Measurements from ENCODE around the gene SPATA33. TPM values are rescaled to one million over a fixed set of nuclear protein-coding genes. Genes with fewer than 3 reads are reported as not detected.
A peak's percentile ranks its signal among the peaks of the same experiment; 100 is the strongest.

The SPATA33 gene
- total RNA-seq, 2 donors from 2014 or later: 8.3 to 10.1 TPM

DNA sequence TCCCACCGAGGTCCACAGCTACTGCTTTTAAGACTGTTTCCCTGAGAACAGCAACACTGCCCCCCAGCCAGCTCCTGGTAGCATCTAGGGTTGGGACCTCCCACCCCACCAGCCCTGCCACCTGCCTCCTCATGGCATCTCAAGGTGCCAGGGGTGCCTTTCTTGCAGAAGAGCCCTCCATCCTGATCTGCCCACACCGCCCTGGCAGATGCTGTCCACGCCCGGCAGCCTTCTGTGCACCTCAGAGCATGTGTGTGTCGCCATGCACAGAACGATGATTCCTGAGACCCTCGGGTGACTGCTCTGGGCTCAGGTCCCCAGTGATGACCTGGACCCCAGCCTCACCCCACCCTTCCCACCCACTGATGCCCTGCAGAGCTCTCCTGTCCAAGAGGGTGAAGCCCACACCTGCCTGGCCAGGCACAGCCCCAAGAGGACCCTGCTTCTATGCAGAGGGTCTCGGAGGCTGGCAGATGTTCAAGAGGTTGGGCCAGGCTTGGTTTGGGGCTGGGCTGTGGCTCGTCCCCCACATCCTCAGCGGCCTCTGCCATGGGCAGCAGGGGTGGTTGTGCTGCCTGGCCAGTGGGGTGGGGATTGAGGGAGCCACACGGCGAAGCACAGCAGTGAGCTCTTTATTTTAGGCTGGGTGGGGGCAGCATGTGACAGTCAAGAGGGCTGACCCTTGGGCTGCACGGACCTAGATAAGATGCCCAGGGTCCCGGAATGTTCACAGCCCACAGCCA is 49.1 kb downstream of the SPATA33 start:
- Mint-ChIP-seq H3K4me1 (peaks cover 8% of the 10 kb centered on the region), H3K27me3 (no peaks in the 10 kb centered on the region), H3K4me3 (no peak overlapping the region), H3K27ac (no peak overlapping the region), H3K36me3 (ENCODE audit: low read depth) (no peaks in the 10 kb centered on the region)
- ATAC-seq: no peak
- no peaks in the 10 kb centered on the region for H3K9me3 ChIP-seq (ENCODE audit: control insufficient read depth, low read length, poor library complexity, severe bottlenecking)
- no peak for DNase-seq

- ATAC-seq (no peak), DNase-seq (no peak)
- H3K4me3 Mint-ChIP-seq: no peak overlapping the region
- no peak overlapping the region for H3K27ac Mint-ChIP-seq
- no peaks in the 10 kb centered on the region for H3K27me3 Mint-ChIP-seq
- H3K36me3 Mint-ChIP-seq (ENCODE audit: low read depth): no peaks in the 10 kb centered on the region
- peaks cover 5% of the 10 kb centered on the region for H3K4me1 Mint-ChIP-seq
- no peaks in the 10 kb centered on the region for H3K9me3 ChIP-seq (ENCODE audit: control insufficient read depth, low read length, poor library complexity, severe bottlenecking)
Measured at GRCh38 chr16:89707695-89708094, 50.1 kb downstream of the SPATA33 start.

DNA sequence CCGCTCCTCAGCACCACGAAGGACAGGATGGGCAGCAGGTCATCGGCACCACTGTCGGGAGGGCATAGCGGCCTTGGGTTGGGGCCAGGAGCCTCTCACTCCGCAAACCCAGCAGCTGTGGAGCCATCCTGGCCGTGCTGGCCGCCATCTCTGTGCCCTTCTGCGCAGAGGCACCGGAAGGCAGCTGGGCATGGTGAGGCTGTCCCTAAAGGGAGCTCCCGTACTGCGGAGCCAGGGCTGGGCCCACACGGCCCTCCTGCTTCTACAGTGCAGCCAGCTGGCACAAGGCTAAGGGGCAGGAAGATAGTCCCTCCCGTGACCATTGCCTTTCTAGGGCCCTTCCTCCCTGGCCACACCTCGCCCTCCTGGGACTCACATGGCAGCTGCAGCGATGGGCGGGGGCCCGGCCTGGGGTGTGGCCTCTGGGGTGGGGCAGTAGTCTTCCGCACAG is 50.9 kb downstream of the SPATA33 start:
- no peaks in the 10 kb centered on the region for H3K36me3 Mint-ChIP-seq (ENCODE audit: low read depth)
- peaks cover 5% of the 10 kb centered on the region for H3K4me1 Mint-ChIP-seq
- no peaks in the 10 kb centered on the region for H3K27me3 Mint-ChIP-seq
- no peak overlapping the region for H3K27ac Mint-ChIP-seq
- no peaks in the 10 kb centered on the region for H3K9me3 ChIP-seq (ENCODE audit: control insufficient read depth, low read length, poor library complexity, severe bottlenecking)
- no peak for ATAC-seq
- DNase-seq: no peak
- no peak overlapping the region for H3K4me3 Mint-ChIP-seq

DNA sequence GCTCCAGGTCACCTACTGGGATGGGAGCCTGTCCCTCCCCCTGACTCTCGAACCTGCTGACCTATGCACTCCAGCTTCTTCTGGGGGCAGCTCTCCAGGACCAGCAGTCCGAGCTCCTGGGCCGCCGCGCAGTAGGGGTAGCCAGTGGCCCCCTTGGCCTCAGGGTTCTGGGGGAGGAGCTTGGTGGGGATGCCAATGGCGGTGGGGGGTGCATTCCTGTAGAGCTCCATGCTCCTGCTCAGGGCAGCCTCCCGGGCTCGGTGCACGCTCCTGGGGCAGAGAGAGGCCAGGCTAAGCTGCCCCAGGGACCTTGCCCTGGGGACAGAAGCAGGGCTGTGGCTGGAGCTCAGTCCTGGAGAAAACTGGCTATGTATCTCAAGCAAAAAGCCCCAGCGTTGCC is 51.5 kb downstream of the SPATA33 start:
- no peak overlapping the region for H3K27ac Mint-ChIP-seq
- no peaks in the 10 kb centered on the region for H3K9me3 ChIP-seq (ENCODE audit: control insufficient read depth, low read length, poor library complexity, severe bottlenecking)
- DNase-seq: no peak

GRCh38 chr16:89709716-89710432 is 52.2 kb downstream of the SPATA33 start:
- Mint-ChIP-seq H3K36me3 (ENCODE audit: low read depth) (no peaks in the 10 kb centered on the region), H3K27ac (no peak overlapping the region), H3K4me1 (peaks cover 6% of the 10 kb centered on the region), H3K4me3 (no peak overlapping the region), H3K27me3 (no peaks in the 10 kb centered on the region)
- no peak for DNase-seq
- no peaks in the 10 kb centered on the region for H3K9me3 ChIP-seq (ENCODE audit: control insufficient read depth, low read length, poor library complexity, severe bottlenecking)
- ATAC-seq: no peak

More for the DNA sequence above, 51.5 kb downstream of the SPATA33 start:
- Mint-ChIP-seq H3K36me3 (ENCODE audit: low read depth) (no peaks in the 10 kb centered on the region), H3K4me1 (peaks cover 5% of the 10 kb centered on the region), H3K4me3 (no peak overlapping the region), H3K27me3 (no peaks in the 10 kb centered on the region)
- no peak for ATAC-seq

DNA sequence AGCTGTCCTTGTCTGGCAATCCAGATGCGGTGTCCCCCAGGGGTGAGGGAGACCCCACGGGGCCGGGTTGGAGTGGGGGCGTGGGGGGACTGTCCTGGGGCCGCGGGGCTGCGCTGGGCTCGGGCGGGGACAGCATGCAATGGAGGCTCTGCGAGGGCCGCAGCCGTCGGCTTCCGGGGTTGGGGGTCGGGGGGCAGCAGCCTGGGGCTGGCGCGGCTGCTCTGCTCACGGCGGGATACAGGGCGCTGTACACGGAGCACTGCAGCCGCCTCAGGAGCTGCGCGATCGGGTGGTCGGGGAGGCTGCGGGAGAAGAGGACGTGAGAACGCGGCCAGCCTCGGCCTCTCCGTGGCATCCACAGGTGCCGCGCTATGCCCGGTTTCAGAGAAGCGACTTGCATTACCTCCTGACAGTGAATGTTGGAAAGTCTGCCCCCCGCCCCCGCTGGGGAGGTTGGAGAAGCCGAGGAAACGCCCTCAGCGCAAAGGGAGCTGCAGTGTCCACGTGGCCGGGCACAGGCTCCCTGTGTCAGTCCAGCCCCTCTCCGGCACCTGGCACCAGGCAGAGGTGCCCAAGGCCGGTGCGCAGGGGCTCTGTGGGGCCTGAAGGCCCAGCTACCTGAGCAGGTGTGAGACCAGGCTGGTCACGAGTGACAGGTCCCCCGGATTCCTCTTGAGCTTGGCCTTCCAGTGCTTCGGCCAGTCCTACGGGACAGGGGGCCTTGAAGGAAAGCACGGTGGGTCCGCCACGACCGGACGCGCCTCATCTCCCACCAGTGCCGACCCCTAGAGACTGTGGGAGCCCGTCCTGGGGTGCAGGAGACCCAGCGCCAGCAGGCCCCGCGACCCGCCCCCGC is 53.3 kb downstream of the SPATA33 start:
- no peak for DNase-seq
- Mint-ChIP-seq H3K36me3 (ENCODE audit: low read depth) (no peaks in the 10 kb centered on the region), H3K27me3 (no peaks in the 10 kb centered on the region), H3K4me3 (no peak overlapping the region), H3K4me1 (peaks cover 5% of the 10 kb centered on the region), H3K27ac (no peak overlapping the region)
- no peak for ATAC-seq
- no peaks in the 10 kb centered on the region for H3K9me3 ChIP-seq (ENCODE audit: control insufficient read depth, low read length, poor library complexity, severe bottlenecking)

- Mint-ChIP-seq H3K36me3 (ENCODE audit: low read depth) (no peaks in the 10 kb centered on the region), H3K4me1 (peaks cover 2% of the 10 kb centered on the region), H3K27me3 (no peaks in the 10 kb centered on the region), H3K4me3 (peak overlapping the region; percentile 73), H3K27ac (no peak overlapping the region)
- DNase-seq (peak; percentile 54 to 64 (median 59)), ATAC-seq (peak; percentile 92)
- no peaks in the 10 kb centered on the region for H3K9me3 ChIP-seq (ENCODE audit: control insufficient read depth, low read length, poor library complexity, severe bottlenecking)
Measured at GRCh38 chr16:89711601-89712273, 54.1 kb downstream of the SPATA33 start.

DNA sequence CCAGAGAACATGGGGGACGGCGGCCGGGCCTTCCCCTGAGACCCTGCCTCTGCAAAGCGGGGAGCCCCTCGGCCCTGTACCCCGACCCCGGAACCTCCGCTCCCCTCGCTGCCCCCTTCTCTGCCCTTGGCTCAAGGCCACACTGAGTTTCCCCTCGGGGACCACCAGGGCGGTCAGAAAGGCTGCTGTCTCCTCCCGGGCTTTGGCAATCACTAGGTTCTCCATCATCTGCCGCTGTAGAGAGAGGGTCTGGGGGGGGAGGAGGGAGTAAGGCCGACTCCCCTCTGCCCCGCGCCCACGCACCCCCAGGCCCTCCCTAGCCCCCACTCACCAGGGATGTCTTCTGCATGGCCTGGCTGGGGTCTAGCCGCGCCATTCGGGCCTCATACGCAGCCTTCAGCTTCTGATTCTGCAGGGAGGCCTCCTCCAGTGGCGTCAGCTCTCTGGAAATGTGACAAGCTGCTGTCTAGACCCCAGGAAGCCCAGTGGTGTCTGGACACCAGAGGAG is 54.7 kb downstream of the SPATA33 start:
- Mint-ChIP-seq H3K27ac (no peak overlapping the region), H3K36me3 (ENCODE audit: low read depth) (no peaks in the 10 kb centered on the region), H3K27me3 (no peaks in the 10 kb centered on the region), H3K4me1 (peaks cover 2% of the 10 kb centered on the region), H3K4me3 (peak overlapping the region; percentile 73)
- ATAC-seq (no peak), DNase-seq (no peak)
- no peaks in the 10 kb centered on the region for H3K9me3 ChIP-seq (ENCODE audit: control insufficient read depth, low read length, poor library complexity, severe bottlenecking)

DNA sequence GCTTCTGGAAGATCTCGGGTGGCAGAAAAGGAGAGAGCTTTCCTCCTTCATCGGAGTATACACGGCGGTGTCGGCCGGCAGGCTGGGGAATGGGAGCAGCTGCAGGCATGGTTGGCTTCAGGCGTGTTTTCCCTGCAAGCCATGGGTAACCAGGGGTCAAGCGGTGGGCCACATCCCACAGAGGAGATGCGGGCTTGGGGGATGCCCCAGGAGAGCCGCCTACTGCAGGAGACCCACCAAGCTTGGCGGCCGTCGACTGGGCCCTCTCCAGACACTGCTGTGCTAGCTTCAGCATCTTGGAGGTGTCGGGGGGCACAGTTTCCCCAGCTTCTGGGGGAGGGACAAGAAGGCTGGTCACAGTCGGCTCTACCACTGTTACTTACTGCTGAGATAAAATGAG is 58.9 kb downstream of the SPATA33 start:
- Mint-ChIP-seq H3K36me3 (ENCODE audit: low read depth) (no peaks in the 10 kb centered on the region), H3K4me3 (no peak overlapping the region), H3K27me3 (no peaks in the 10 kb centered on the region), H3K27ac (no peak overlapping the region), H3K4me1 (peaks cover 7% of the 10 kb centered on the region)
- ATAC-seq (no peak), DNase-seq (no peak)
- no peaks in the 10 kb centered on the region for H3K9me3 ChIP-seq (ENCODE audit: control insufficient read depth, low read length, poor library complexity, severe bottlenecking)

DNA sequence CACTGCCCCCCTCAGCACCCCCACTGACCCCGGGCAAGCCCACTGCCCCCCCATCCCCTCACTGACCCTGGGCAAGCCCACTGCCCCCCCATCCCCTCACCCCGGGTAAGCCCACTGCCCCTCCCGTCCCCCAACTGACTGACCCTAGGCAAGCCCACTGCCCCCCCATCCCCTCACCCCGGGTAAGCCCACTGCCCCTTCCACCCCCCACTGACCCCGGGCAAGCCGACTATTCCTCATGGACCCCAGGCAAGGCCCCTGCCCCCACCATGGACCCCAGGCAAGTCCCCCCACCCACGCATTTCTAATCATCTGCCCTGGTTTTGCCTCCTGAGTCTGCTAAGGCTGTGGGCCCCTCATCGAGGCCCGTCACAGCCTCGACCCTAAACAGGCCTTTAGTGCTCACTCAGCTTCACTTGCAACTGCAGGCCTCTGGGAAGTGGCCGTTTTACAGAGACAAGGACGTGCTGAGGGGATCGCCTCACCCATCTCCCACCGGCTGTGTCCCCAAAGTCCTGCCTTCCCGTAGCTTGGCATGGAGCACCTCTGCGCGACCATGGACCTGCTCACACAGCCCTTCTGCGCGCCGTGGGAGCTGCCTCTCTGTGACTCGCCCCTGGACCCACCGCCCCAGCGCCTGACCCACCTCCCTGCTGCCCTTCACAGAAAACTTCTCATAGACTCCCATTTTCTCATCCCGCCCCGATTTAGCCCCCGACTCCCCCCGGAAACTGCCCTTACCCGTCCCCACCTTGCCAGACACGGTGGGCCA is 59.5 kb downstream of the SPATA33 start:
- no peak overlapping the region for H3K27ac Mint-ChIP-seq

DNA sequence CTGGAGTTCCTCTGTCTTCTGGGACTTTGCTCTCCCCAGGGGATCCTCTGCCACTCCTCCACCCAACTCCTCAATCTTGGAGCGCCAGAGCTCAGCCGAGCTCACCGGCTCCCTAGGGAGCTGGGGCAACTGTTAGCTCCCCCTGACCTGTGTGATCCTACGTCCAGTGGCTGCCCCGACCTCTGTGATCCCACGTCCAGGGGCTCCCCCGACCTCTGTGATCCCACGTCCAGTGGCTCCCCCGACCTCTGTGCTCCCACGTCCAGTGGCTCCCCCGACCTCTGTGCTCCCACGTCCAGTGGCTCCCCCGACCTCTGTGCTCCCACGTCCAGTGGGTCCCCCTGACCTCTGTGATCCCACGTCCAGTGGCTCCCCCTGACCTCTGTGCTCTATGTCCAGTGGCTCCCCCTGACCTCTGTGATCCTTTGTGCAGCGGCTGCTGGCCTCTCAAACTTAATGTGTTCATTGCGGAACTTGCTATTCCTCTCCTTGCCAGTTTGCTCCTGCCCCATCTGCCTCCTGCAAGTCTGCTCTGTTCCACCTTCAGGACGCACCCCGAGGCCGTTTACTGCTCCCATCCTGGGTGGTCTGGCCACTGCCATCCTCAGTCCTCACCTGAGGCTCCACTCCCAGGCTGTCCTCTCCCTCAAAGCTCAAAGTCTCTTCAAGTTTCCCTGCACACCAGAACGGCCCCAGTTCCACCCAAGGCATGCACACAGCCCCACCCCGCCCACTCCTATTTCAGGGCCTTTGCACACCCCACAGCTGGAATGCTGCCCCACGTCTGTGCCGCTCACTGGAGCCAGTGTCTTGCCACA is 60.3 kb downstream of the SPATA33 start:
- peak overlapping the region; percentile 71 for H3K27ac Mint-ChIP-seq
- peaks cover 13% of the 10 kb centered on the region for H3K4me1 Mint-ChIP-seq
- DNase-seq: no peak
- no peaks in the 10 kb centered on the region for H3K27me3 Mint-ChIP-seq
- peaks cover 4% of the 10 kb centered on the region for H3K36me3 Mint-ChIP-seq (ENCODE audit: low read depth)
- no peak for ATAC-seq
- H3K4me3 Mint-ChIP-seq: no peak overlapping the region
- H3K9me3 ChIP-seq (ENCODE audit: control insufficient read depth, low read length, poor library complexity, severe bottlenecking): no peaks in the 10 kb centered on the region

More for the DNA sequence above, 59.5 kb downstream of the SPATA33 start:
- Mint-ChIP-seq H3K36me3 (ENCODE audit: low read depth) (no peaks in the 10 kb centered on the region), H3K4me1 (peaks cover 7% of the 10 kb centered on the region), H3K27me3 (no peaks in the 10 kb centered on the region), H3K4me3 (no peak overlapping the region)
- H3K9me3 ChIP-seq (ENCODE audit: control insufficient read depth, low read length, poor library complexity, severe bottlenecking): no peaks in the 10 kb centered on the region
- ATAC-seq (no peak), DNase-seq (no peak)
